T-helper 17 cell (primary cell): Measurements from ENCODE around the gene PRCC. TPM values are rescaled to one million over a fixed set of nuclear protein-coding genes. Genes with fewer than 3 reads are reported as not detected.
"Not testable (repeated sequence)": the region's sequence is repeated elsewhere in the genome, so short reads cannot be mapped to it uniquely, and the experiment has no call there.

Source experiments
- ATAC-seq: fragments of 150-1000 bp; cut with Tn5 transposase; 2 replicates; pipeline ENCODE4 v1.10.0; 2021; ENCODE audit warnings: mild to moderate bottlenecking, moderate library complexity
- DNase-seq, 3 donors: peaks; one replicate each; pipeline versions ENCODE4 v3.0.0 to v3.0.0-alpha.2; 2020 to 2021
- H3K9me3 ChIP-seq: one replicate; pipeline ENCODE4 v1.7.0; 2013; ENCODE audit warnings: low read length, mild to moderate bottlenecking; ENCODE audit not compliant: control insufficient read depth, poor library complexity, severe bottlenecking
- H3K27ac Mint-ChIP-seq: one replicate; pipeline ENCODE4 v1.8.0; 2022; ENCODE audit warnings: mild to moderate bottlenecking, moderate library complexity, mixed read lengths
- H3K27me3 Mint-ChIP-seq: one replicate; pipeline ENCODE4 v1.8.0; 2022; ENCODE audit warnings: mixed read lengths
- H3K36me3 Mint-ChIP-seq: one replicate; pipeline ENCODE4 v1.8.0; 2022; ENCODE audit warnings: low read depth, mixed read lengths
- H3K4me1 Mint-ChIP-seq: one replicate; pipeline ENCODE4 v1.8.0; 2022; ENCODE audit warnings: mild to moderate bottlenecking, mixed read lengths
- H3K4me3 Mint-ChIP-seq: one replicate; pipeline ENCODE4 v1.8.0; 2022; ENCODE audit warnings: mild to moderate bottlenecking, moderate library complexity, mixed read lengths
- total RNA-seq, 4 donors: library from RNA in 2 of 4; stranded (reverse) in 2 of 4; gene quantifications; one replicate each; pipeline ENCODE4 v1.2.3 and lab custom pipeline; 2022 to 2026

PRCC gene
- total RNA-seq, 2 donors from 2014 or later = 51.0 to 82.4 TPM

DNA sequence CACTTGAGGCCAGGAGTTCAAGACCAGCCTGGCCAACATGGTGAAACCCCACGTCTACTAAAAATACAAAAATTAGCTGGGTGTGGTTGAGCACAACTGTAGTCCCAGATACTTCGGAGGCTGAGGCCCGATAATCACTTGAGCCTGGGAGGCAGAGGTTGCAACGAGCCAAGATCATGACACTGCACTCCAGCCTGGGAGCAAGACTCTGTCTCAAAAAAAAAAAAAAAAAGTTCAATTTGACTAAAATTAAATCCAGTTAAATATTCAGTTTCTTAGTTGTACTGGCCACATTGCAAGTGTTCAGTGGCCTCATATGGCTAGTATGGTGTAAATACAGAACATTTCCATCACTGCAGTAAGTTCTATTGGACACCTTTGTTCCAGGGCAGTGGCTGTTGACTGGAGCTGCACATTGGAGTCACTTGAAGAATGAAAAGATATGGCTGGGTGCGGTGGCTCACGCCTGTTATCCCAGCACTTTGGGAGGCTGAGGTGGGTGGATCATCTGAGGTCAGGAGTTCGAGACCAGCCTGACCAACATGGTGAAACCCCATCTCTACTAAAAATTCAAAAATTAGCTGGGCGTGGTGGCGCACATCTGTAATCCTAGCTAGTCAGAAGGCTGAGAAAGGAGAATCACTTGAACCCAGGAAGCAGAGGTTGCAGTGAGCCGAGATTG is 9.6 kb upstream of the PRCC start:
- H3K4me1 Mint-ChIP-seq, H3K27me3 Mint-ChIP-seq, H3K4me3 Mint-ChIP-seq, H3K9me3 ChIP-seq, DNase-seq, ATAC-seq, H3K36me3 Mint-ChIP-seq, H3K27ac Mint-ChIP-seq: not testable (repeated sequence)

DNA sequence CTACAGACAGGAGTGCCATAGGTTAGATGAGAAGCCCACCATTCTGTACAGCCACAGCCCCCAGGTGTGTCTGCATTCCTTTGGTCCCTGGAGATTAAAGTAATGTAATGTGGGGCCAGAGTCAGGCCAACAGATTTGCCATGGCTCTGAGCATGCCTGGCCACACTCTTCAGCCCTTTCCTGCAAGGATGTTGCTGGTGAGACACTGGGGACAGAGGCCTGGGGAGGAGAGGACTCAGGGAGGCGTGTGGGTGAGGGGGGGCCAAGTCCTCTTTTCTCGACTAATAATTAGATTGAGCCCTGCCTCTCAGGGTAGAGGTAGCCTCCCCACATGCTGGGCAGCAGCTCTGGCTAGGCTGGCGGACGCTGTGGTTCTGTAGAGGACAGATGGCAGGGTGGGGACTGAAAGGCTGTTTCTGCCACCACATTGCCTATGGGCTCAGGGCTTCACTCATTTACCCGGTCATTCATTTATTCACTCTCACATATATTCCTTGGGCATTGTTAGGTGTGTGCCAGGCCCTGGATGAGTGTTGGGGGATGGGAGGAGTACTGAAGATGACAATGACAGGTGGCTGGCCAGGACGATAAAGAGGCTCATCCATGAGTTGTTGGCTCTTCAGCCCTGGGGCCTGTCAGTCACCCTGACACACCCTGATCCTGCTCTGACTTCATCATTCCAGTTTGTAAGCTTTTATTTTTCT is 7.1 kb upstream of the PRCC start:
- DNase-seq = no peak
- Mint-ChIP-seq H3K36me3 (no peaks in the 10 kb centered on the region), H3K27me3 (no peaks in the 10 kb centered on the region), H3K4me3 (no peak overlapping the region), H3K4me1 (peaks cover 3% of the 10 kb centered on the region), H3K27ac (no peak overlapping the region)
- ATAC-seq = no peak
- no peaks in the 10 kb centered on the region for H3K9me3 ChIP-seq

DNA sequence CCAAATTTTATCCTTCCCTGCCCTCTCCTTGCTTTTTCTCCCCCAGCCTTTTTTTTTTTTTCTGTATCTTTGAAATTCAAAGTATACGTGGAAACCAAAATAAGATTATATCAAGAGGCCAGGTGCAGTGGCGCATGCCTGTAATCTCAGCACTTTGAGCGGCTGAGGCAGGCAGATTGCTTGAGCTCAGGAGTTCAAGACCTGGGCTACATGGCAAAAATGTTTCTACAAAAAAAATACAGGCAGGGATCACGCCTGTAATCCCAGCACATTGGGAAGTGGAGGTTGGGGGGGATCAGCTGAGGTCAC is 6.6 kb upstream of the PRCC start:
- no peaks in the 10 kb centered on the region for H3K9me3 ChIP-seq
- Mint-ChIP-seq H3K27ac (no peak overlapping the region), H3K27me3 (no peaks in the 10 kb centered on the region), H3K4me1 (peaks cover 3% of the 10 kb centered on the region), H3K4me3 (no peak overlapping the region), H3K36me3 (no peaks in the 10 kb centered on the region)
- no peak for ATAC-seq
- no peak for DNase-seq

DNA sequence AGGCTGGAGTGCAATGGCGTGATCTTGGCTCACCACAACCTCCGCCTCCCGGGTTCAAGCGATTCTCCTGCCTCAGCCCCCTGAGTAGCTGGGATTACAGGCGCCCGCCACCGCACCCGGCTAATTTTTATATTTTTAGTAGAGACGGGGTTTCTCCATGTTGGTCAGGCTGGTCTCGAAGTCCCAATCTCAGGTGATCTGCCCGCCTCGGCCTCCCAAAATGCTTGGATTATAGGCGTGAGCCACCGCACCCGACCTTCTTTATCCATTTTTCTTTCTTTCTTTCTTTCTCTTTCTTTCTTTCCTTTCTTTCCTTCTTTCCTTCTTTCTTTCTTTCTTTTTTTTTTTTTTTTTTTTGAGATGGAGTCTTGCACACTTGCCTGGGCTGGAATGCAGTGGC is 2.2 kb upstream of the PRCC start:
- not testable (repeated sequence) for H3K27me3 Mint-ChIP-seq, H3K36me3 Mint-ChIP-seq, H3K9me3 ChIP-seq, DNase-seq, ATAC-seq, H3K4me3 Mint-ChIP-seq, H3K27ac Mint-ChIP-seq
- peaks cover 20% of the 10 kb centered on the region for H3K4me1 Mint-ChIP-seq

DNA sequence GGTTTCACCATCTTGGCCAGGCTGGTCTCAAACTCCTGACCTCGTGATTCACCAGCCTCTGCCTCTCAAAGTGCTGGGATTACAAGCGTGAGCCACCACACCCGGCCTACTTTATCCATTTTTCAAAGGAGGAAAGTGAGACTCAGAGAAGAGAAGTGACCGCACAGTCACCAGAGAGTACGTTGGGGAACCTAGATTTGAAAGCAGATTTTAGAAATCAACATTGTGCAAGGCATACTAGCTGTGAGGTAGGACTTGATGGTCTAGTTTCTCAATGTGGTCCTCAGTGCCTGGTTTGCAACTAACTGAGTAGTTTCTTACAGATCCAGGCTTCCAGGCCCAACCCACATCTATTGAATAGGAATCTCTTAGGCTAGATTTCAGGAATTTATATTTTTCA is 1.7 kb upstream of the PRCC start:
- no peaks in the 10 kb centered on the region for H3K27me3 Mint-ChIP-seq
- H3K4me3 Mint-ChIP-seq = no peak overlapping the region
- peaks cover under 1% of the 10 kb centered on the region for H3K36me3 Mint-ChIP-seq
- peaks cover 22% of the 10 kb centered on the region for H3K4me1 Mint-ChIP-seq
- DNase-seq (no peak), ATAC-seq (no peak)
- no peak overlapping the region for H3K27ac Mint-ChIP-seq
- no peaks in the 10 kb centered on the region for H3K9me3 ChIP-seq

DNA sequence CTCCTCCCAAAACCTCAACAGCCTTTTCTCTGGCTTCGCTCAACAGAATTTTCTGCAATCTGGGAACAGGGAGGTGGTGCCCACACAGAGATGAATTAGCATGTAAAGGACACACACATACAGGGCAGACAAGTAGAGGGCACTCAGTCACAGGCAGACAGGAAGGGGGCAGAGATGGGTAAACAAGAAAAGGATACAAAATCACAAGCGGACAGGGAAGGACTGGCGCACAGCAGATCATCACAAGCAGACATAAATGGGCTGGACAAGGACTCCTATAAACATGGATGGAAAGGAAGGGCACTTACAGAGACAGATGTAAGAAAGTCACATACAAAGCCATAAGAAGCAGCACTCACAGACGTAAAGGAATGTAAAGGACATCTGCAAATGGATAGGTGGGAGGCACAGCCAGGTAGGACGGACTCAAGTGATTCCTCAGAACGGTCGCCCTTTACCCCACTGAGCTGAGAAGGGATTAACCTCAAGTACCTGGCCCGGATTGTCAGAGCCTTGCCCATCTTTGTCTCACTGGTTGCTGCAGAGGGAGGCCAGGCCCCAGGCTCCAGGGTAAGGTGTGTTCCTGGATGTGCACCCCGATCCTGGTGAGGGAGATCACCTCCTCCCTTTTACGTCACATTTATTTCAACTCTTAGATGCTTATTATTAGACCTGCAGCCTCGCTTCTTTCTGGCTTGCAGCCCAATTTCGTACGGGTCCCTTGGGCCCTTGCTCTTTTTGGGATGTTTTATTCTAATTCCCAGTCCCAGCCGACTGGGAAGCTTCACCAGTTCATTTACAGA is 836 bp upstream of the PRCC start:
- no peak overlapping the region for H3K27ac Mint-ChIP-seq
- ATAC-seq = no peak
- DNase-seq = no peak

DNA sequence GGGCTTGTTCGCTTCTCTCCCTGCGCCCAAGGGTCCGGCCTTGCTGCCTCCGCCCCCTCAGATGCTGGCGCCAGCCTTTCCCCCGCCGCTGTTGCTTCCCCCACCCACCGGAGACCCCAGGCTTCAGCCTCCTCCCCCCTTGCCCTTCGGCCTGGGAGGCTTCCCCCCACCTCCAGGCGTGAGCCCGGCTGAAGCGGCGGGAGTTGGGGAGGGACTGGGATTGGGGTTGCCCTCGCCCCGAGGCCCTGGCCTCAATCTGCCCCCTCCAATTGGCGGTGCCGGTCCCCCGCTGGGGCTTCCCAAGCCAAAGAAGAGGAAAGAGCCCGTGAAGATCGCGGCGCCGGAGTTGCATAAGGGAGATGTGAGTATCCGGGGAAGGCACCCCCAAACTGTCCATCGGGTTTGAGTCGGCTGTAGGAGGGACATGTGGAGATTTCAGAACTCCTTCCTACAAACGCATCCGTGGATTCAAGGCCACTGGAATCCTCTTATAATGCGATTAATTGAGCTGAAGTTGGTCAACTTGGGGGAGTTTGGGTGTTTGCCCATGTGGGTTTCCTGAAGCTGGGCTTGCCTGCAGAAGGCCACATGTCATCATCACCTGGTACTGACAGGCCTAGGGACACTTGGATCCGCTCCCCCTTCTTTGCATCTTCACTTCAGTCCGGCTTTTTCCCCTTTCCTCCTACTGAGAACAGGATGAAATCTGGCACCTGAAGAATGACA is 707 bp downstream of the PRCC start:
- peak; percentile 2 for ATAC-seq
- Mint-ChIP-seq H3K27me3 (no peaks in the 10 kb centered on the region), H3K4me3 (no peak overlapping the region), H3K36me3 (peaks cover 11% of the 10 kb centered on the region), H3K4me1 (peaks cover 35% of the 10 kb centered on the region), H3K27ac (no peak overlapping the region)
- DNase-seq = peak in 2 of 3 donors; percentile 21 to 45
- H3K9me3 ChIP-seq = no peaks in the 10 kb centered on the region

More for the DNA sequence above, 836 bp upstream of the PRCC start:
- Mint-ChIP-seq H3K4me3 (no peak overlapping the region), H3K27me3 (no peaks in the 10 kb centered on the region), H3K36me3 (peaks cover 8% of the 10 kb centered on the region), H3K4me1 (peaks cover 29% of the 10 kb centered on the region)
- H3K9me3 ChIP-seq = no peaks in the 10 kb centered on the region

DNA sequence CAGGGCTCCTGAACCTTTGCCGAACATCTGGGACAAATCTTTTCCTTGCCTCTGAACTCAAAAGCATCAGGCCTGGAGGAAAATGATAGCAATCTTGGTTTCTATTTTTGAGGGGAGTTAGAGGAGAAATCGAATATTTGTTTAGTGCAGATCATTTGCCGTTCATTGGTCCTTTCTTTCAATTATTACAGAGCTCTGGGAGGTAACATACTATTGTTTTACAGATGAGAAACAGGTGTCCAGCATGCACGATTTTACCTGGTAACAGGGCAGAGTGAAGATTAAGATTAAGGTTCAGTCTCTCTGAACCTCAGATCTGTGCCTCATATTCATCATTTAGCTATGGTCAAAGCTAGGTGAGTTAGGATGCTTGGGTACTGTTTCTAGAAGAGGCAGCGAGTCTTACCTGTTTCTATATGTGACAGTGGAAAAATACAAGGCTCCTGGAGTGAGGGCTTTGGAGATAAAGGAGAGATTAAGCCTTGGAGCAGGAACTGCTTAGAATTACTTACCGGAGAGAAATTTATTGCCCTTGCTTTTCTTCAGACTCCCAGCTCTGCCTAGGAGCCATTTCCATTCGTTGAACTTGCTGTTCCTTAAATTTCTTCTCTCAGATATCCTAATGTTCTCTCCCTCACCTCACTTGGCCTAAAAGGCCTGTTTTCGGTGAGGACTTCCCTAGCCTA is 1.4 kb downstream of the PRCC start:
- Mint-ChIP-seq H3K27me3 (no peaks in the 10 kb centered on the region), H3K36me3 (peaks cover 11% of the 10 kb centered on the region), H3K27ac (no peak overlapping the region), H3K4me1 (peaks cover 42% of the 10 kb centered on the region), H3K4me3 (no peak overlapping the region)
- H3K9me3 ChIP-seq = no peaks in the 10 kb centered on the region
- DNase-seq (no peak), ATAC-seq (no peak)

DNA sequence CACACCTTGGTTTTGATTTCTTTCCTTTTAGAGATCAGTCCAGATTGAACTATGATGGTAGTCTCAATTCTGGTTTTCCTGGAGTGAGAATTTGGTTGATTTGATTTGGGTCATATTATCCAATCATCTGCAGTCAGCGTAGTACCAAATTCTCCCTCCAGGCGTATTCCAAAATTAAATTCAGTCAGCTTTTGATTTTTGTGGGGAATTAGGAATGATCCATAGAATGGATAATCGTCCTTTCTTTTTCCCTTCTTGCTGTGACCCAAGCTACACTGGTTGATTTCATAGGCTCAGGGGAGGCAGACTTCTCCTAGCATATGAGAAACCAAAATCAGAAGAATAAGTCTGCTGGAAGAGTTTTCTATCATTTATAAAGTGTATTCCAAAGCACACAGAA is 4.9 kb downstream of the PRCC start:
- no peaks in the 10 kb centered on the region for H3K9me3 ChIP-seq
- ATAC-seq (no peak), DNase-seq (no peak)
- no peak overlapping the region for H3K4me3 Mint-ChIP-seq
- H3K36me3 Mint-ChIP-seq = peaks cover 11% of the 10 kb centered on the region
- no peaks in the 10 kb centered on the region for H3K27me3 Mint-ChIP-seq
- H3K27ac Mint-ChIP-seq = peak overlapping the region; percentile 45
- peaks cover 48% of the 10 kb centered on the region for H3K4me1 Mint-ChIP-seq

DNA sequence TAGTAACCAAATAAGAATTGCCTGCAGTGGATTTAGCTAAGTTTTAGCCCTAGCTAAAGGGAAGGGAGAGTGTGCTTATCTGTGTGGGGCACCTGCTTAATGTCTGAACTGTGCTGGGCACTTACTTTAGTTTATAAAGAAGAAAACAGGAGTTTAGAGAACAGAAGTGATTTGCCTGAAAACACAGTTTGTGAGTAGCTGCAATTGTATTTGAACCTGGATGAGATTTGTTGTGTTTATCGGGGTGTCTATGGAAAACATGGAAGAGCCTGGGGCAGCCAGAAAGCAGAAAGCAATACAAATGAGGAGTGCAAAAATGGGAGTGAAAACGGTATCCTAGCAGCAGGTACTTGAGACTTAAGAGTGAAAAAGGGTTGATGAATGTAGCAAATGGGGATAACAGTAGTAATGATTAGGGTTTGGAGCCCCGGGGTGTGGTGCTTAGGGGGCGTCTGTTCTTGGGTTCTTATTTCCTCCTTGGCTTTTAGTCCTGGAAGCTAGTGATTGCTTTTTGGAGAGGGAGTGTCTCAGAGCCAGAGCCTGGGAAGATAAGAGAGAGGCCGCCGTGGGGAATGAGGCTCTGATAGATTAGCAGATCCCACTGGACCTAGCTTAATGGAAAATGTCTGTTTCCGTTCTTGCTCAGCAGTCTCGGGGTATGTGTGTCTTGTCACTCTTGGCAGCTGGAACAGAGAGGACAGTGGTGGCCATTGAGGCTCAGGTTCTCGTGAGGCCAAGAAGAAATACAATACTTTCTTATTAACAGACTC is 5.6 kb downstream of the PRCC start:
- H3K9me3 ChIP-seq = no peaks in the 10 kb centered on the region
- no peak for ATAC-seq
- no peak for DNase-seq
- H3K36me3 Mint-ChIP-seq = peaks cover 11% of the 10 kb centered on the region
- H3K27ac Mint-ChIP-seq = peak overlapping the region; percentile 45
- H3K4me3 Mint-ChIP-seq = peak overlapping the region; percentile 43
- H3K4me1 Mint-ChIP-seq = peaks cover 54% of the 10 kb centered on the region
- no peaks in the 10 kb centered on the region for H3K27me3 Mint-ChIP-seq

DNA sequence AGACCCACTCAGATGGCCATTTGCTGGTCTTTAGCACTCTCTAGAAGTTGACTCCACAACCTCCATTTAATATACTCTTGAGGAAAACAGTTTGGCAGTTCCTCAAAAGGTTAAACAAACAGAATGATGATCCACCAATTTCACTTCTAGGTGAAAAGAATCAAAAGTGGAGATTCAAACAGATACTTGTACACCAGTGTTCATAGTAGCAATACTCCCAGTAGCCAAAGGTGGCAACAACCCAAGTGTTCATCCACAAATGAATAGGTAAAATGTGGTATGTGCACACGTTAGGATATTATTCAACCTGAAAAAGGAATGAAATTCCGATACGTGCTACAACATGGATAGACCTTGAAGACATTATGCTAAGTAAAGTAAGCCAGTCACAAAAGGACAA is 6.3 kb downstream of the PRCC start:
- ATAC-seq (no peak), DNase-seq (no peak)
- H3K9me3 ChIP-seq = no peaks in the 10 kb centered on the region
- Mint-ChIP-seq H3K4me3 (no peak overlapping the region), H3K4me1 (peaks cover 55% of the 10 kb centered on the region), H3K27ac (peak overlapping the region; percentile 45), H3K36me3 (peaks cover 11% of the 10 kb centered on the region), H3K27me3 (no peaks in the 10 kb centered on the region)

DNA sequence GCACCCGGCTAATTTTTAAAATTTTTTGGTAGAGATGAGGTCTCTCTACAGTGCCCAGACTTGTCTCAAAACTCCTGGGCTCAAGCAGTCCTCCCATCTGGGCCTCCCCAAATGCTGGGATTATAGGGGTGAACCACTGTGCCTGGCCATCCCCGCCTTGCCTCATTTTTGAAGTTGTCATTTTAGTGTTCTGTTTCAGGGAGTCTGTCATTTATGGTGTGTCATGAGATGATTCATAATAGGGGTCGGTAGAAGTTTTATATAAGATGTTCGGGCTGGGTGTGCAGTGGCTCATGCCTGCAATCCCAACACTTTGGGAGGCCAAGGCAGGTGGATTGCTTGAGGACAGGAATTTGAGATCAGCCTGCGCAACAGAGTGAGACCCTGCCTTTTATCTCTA is 8.5 kb downstream of the PRCC start:
- Mint-ChIP-seq H3K36me3 (peaks cover 9% of the 10 kb centered on the region), H3K4me3 (no peak overlapping the region), H3K27me3 (no peaks in the 10 kb centered on the region), H3K4me1 (peaks cover 41% of the 10 kb centered on the region), H3K27ac (peak overlapping the region; percentile 78)
- no peak for DNase-seq
- no peaks in the 10 kb centered on the region for H3K9me3 ChIP-seq
- ATAC-seq = no peak
